K562 (cell line): ENCODE measurements around the gene TXNRD2. TPM values are rescaled to one million over a fixed set of nuclear protein-coding genes. Genes with fewer than 3 reads are reported as not detected.

Experiments used
- ELF1 ChIP-seq: fragments of 200-800 bp; sonication (Bioruptor generic); IDR thresholded peaks from 2 replicates; pipeline ENCODE4 v1.6.1; 2016; ENCODE audit warnings: missing genetic modification characterization, missing compliant biosample characterization
- EZH2 ChIP-seq: IDR thresholded peaks from 2 replicates; pipeline ENCODE4 v1.6.1; 2012; ENCODE audit warnings: low read depth, mild to moderate bottlenecking, inconsistent platforms, low read length, borderline replicate concordance
- HIVEP1 ChIP-seq: fragments of 250-450 bp; sonication (Bioruptor Pico); IDR thresholded peaks from 2 replicates; pipeline ENCODE4 v1.4.0; 2020; ENCODE audit warnings: mild to moderate bottlenecking
- ZNF408 ChIP-seq: fragments of 250-450 bp; sonication (Bioruptor Pico); IDR thresholded peaks from 2 replicates; pipeline ENCODE4 v1.4.0; 2020; ENCODE audit warnings: low read depth, mild to moderate bottlenecking, moderate library complexity
- polyA plus RNA-seq, 8 experiments: library from polyadenylated mRNA; depleted of rRNA in 4 of 8; stranded (reverse) in 5 of 8; unstranded in 3 of 8; fragments of >200 nt; fragmentation: Nextera tagmentation in 2 of 8; fragmentation: Illumina TruSeq in 1 of 8; extraction: Ambion mirVana in 2 of 8; extraction: Trizol in 1 of 8; gene quantifications; 2 replicates each; pipeline versions ENCODE4 v1.2.1 to v1.2.3, GENCODE V29; 2011 to 2014; ENCODE audit warnings: inconsistent platforms in 1 of 8, missing spikeins in 1 of 8
- total RNA-seq, 7 experiments: library from RNA; depleted of rRNA in 6 of 7; stranded (reverse); fragments of >200 nt in 6 of 7; fragmentation: Illumina TruSeq in 2 of 7; extraction: Trizol in 2 of 7; gene quantifications; 2 replicates each; pipeline versions ENCODE4 v1.2.1 to v1.2.3, GENCODE V29; 2011 to 2021; ENCODE audit warnings: low replicate concordance in 1 of 7
- TF ChIP-seq, protein P1 (sequence below): sonication (generic); formaldehyde crosslinking; IDR thresholded peaks from 2 replicates; pipeline ENCODE4 v1.8.0; 2023; ENCODE audit warnings: missing genetic modification reagents, mild to moderate bottlenecking, borderline replicate concordance
- TF ChIP-seq, protein P2 (sequence below): sonication (generic); formaldehyde crosslinking; IDR thresholded peaks from 2 replicates; pipeline ENCODE4 v1.8.0; 2022; ENCODE audit warnings: missing genetic modification reagents, mild to moderate bottlenecking, moderate library complexity, borderline replicate concordance

The TXNRD2 gene
- total and polyA plus RNA-seq, 9 of the 15 experiments (the other 6 are each of a cell fraction or from before 2014, with no cell fraction given): 3.3 to 80.2 (median 49.4) TPM

DNA sequence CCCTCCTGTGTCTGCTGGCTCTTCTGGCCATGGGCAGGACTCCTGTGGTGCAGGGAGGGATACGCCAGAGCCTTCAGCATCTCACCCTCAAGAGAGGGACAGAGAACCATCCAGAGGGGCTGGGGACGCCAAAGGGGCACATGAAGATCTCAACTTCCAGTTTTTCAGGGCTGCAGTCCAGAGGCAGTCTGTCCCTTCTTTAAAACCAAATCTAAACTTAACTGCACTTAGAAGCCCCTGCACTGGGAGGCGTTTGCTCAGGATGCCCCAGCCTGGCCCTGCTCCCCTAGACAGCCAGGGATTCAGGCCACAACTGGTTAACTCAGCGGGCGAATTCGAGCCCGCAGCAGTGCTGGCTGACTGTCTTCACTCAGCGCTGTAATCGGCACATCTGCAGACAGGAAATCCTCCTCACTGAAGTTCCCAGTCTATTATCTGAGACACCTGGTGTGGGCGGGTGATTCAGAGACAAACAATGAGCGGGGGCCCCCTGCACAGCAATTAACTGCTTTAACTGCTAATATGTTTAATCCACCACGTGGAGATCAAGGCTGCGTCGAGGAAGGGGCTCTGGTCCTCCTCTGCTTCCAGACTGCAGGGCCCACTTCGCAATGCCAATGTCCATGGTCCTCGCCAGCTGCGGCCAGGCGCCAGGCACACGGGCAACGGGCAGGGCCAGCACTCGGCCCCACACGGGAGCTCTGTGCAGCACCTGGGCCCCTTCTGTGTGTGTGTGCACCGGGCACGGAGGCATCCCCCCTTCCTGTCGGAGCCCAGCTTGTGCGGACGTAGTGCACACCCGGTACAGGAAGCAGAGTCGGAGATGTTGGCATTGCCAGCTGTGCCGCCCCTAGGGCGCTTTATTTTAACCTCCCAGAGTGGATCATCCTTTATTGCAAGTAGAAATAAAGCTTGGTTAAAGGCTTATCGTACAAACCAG is 50.0 kb downstream of the TXNRD2 start (continued):
- TF ChIP-seq, protein P1, sequence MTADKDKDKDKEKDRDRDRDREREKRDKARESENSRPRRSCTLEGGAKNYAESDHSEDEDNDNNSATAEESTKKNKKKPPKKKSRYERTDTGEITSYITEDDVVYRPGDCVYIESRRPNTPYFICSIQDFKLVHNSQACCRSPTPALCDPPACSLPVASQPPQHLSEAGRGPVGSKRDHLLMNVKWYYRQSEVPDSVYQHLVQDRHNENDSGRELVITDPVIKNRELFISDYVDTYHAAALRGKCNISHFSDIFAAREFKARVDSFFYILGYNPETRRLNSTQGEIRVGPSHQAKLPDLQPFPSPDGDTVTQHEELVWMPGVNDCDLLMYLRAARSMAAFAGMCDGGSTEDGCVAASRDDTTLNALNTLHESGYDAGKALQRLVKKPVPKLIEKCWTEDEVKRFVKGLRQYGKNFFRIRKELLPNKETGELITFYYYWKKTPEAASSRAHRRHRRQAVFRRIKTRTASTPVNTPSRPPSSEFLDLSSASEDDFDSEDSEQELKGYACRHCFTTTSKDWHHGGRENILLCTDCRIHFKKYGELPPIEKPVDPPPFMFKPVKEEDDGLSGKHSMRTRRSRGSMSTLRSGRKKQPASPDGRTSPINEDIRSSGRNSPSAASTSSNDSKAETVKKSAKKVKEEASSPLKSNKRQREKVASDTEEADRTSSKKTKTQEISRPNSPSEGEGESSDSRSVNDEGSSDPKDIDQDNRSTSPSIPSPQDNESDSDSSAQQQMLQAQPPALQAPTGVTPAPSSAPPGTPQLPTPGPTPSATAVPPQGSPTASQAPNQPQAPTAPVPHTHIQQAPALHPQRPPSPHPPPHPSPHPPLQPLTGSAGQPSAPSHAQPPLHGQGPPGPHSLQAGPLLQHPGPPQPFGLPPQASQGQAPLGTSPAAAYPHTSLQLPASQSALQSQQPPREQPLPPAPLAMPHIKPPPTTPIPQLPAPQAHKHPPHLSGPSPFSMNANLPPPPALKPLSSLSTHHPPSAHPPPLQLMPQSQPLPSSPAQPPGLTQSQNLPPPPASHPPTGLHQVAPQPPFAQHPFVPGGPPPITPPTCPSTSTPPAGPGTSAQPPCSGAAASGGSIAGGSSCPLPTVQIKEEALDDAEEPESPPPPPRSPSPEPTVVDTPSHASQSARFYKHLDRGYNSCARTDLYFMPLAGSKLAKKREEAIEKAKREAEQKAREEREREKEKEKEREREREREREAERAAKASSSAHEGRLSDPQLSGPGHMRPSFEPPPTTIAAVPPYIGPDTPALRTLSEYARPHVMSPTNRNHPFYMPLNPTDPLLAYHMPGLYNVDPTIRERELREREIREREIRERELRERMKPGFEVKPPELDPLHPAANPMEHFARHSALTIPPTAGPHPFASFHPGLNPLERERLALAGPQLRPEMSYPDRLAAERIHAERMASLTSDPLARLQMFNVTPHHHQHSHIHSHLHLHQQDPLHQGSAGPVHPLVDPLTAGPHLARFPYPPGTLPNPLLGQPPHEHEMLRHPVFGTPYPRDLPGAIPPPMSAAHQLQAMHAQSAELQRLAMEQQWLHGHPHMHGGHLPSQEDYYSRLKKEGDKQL (CRISPR knock-in tag): no peak
- TF ChIP-seq EZH2 (no peak), HIVEP1 (CRISPR knock-in tag) (no peak; the same call in 1 of the 2 replicates), ZNF408 (no peak), ELF1 (tag) (no peak)
- TF ChIP-seq, protein P2, sequence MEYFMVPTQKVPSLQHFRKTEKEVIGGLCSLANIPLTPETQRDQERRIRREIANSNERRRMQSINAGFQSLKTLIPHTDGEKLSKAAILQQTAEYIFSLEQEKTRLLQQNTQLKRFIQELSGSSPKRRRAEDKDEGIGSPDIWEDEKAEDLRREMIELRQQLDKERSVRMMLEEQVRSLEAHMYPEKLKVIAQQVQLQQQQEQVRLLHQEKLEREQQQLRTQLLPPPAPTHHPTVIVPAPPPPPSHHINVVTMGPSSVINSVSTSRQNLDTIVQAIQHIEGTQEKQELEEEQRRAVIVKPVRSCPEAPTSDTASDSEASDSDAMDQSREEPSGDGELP (CRISPR knock-in tag): no peak
